Keratinocyte (primary cell): ENCODE measurements around the gene FZR1. TPM values are rescaled to one million over a fixed set of nuclear protein-coding genes. Genes with fewer than 3 reads are reported as not detected.

Experiments
- DNase-seq: peaks from one replicate; pipeline ENCODE4 v3.0.0-alpha.2; 2011; ENCODE audit warnings: low read depth, missing footprints, low spot score
- FAIRE-seq: peaks from 2 replicates; lab custom pipeline; 2011; peaks lifted over from hg19 to GRCh38; lab: Jason Lieb, UNC
- H2AFZ ChIP-seq: 2 replicates; pipeline ENCODE4 v1.6.0; 2012; ENCODE audit warnings: low read length, control low read depth, inconsistent platforms; ENCODE audit not compliant: control insufficient read depth
- H3K27ac ChIP-seq: 2 replicates; pipeline ENCODE4 v1.5.1; 2011; ENCODE audit warnings: low read length; ENCODE audit not compliant: control insufficient read depth, insufficient read depth
- H3K27me3 ChIP-seq: 3 replicates; pipeline ENCODE4 v1.6.0; 2011; ENCODE audit warnings: low read length; ENCODE audit not compliant: control insufficient read depth, insufficient read depth; ENCODE audit errors: extremely low read depth
- H3K36me3 ChIP-seq, 2 experiments: 2 replicates in 1 of 2; 3 replicates in 1 of 2; pipeline ENCODE4 v1.5.1; 2011; ENCODE audit warnings: low read length in 2 of 2, mild to moderate bottlenecking in 1 of 2; ENCODE audit not compliant: control insufficient read depth in 2 of 2, insufficient read depth in 2 of 2; ENCODE audit errors: extremely low read depth in 1 of 2
- H3K4me1 ChIP-seq: 3 replicates; pipeline ENCODE4 v1.5.1; 2011; ENCODE audit warnings: low read length; ENCODE audit not compliant: control insufficient read depth, insufficient read depth; ENCODE audit errors: extremely low read depth
- H3K4me2 ChIP-seq: 3 replicates; pipeline ENCODE4 v1.6.0; 2011; ENCODE audit warnings: low read depth, low read length; ENCODE audit not compliant: control insufficient read depth, insufficient read depth; ENCODE audit errors: extremely low read depth
- H3K4me3 ChIP-seq, 3 experiments: fragments of 200-600 bp in 1 of 3; sonication (generic) in 1 of 3; 2 replicates in 2 of 3; 3 replicates in 1 of 3; pipeline ENCODE4 v1.5.1; 2011 to 2016; ENCODE audit warnings: low read length in 3 of 3, mild to moderate bottlenecking in 3 of 3, control low read depth in 2 of 3, inconsistent platforms in 1 of 3, low read depth in 1 of 3, mixed read lengths in 1 of 3, mixed run types in 1 of 3, moderate library complexity in 1 of 3; ENCODE audit not compliant: control insufficient read depth in 2 of 3, insufficient read depth in 2 of 3; ENCODE audit errors: extremely low read depth in 1 of 3
- H3K79me2 ChIP-seq: 2 replicates; pipeline ENCODE4 v1.6.0; 2012; ENCODE audit warnings: low read length; ENCODE audit not compliant: control insufficient read depth, insufficient read depth
- H3K9ac ChIP-seq: 3 replicates; pipeline ENCODE4 v1.6.0; 2011; ENCODE audit warnings: low read length; ENCODE audit not compliant: control insufficient read depth, insufficient read depth; ENCODE audit errors: extremely low read depth
- H3K9me1 ChIP-seq: 3 replicates; pipeline ENCODE4 v1.6.0; 2011; ENCODE audit warnings: low read length; ENCODE audit not compliant: control insufficient read depth, insufficient read depth; ENCODE audit errors: extremely low read depth
- H3K9me3 ChIP-seq: 2 replicates; pipeline ENCODE4 v1.5.1; 2012; ENCODE audit warnings: low read depth, low read length; ENCODE audit not compliant: control insufficient read depth
- H4K20me1 ChIP-seq: 3 replicates; pipeline ENCODE4 v1.6.0; 2011; ENCODE audit warnings: low read length; ENCODE audit not compliant: control insufficient read depth, insufficient read depth; ENCODE audit errors: extremely low read depth
- EZH2 ChIP-seq: IDR thresholded peaks from one replicate; pipeline ENCODE4 v1.6.1; 2012; ENCODE audit warnings: inconsistent platforms, mild to moderate bottlenecking, low read length, moderate library complexity
- dilution Hi-C: fragments of 300-500 bp; cut with MboI; formaldehyde crosslinking; loops from one replicate; pipeline ENCODE4 v1.7.0; 2020; ENCODE audit warnings: low sequenced_read_pairs; ENCODE audit not compliant: extremely low pct_ligation_motif_present
- polyA plus RNA-seq, 5 experiments: library from polyadenylated mRNA; depleted of rRNA in 3 of 5; stranded (reverse) in 3 of 5; stranded (forward) in 1 of 5; unstranded in 1 of 5; fragments of >200 nt; gene quantifications; 1 replicate in 1 of 5; 2 replicates in 3 of 5; 3 replicates in 1 of 5; pipeline versions ENCODE4 v1.2.1 to v1.2.3, GENCODE V29; 2011 to 2012; ENCODE audit warnings: missing spikeins in 2 of 5, low read depth in 1 of 5, low replicate concordance in 1 of 5
- TF ChIP-seq, protein P1 (sequence below), 3 experiments: IDR thresholded peaks in 1 of 3; conservative IDR thresholded peaks in 1 of 3; optimal IDR thresholded peaks in 1 of 3; 2 replicates in 2 of 3; 3 replicates in 1 of 3; pipeline versions ENCODE3 to v1.5.1; 2011; ENCODE audit warnings: low read length in 3 of 3, mild to moderate bottlenecking in 3 of 3, moderate library complexity in 2 of 3, control low read depth in 1 of 3, inconsistent platforms in 1 of 3; ENCODE audit not compliant: insufficient read depth in 2 of 3; ENCODE audit errors: extremely low read depth in 1 of 3

The FZR1 gene
- polyA plus RNA-seq, 1 donor (not counting 4 experiments of a cell fraction or from before 2014, with no cell fraction given): 23.3 TPM

DNA sequence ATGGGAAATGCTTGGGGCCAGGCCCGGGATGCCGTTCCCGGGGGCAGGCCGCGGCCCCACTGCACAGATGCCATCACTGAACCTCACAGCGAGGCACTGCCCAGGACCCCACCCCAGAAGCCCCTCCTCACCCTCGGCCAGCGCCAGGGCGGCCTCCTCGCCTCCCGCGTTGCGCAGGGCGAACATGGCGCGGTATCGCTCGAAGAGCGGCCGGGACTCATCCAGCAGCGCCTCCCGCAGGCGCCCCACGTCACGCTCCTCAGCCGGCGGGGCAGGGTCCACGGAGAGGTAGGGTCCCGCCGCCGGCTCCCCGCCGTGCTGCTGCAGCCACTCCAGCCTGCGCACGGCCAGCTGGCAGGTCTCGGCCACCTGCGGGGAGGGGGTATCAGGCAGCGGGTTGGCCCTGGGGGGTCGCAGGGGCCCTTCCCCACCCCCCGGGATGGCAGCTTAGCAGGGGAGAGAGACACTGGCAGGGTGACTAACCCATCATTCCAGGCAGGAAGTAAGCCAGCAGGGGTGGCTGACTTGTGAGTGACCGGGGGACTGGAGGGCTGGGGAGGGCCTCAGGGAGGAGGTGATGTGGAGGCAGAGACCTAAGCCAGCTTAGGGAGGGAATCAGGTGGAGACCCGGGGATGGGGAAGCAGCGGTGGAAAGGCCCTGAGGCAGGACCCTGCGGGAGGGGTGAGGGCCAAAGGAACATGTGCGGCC lies 13.8 kb upstream of the FZR1 start:
- Histone ChIP-seq H4K20me1 (peaks cover 2% of the 10 kb centered on the region), H3K36me3 (peaks cover 13 to 23% of the 10 kb centered on the region in 2 experiments), H3K27me3 (no peaks in the 10 kb centered on the region), H3K9ac (no peak overlapping the region), H3K9me3 (no peaks in the 10 kb centered on the region), H2AFZ (no peak overlapping the region), H3K27ac (no peak overlapping the region), H3K9me1 (peaks cover 2% of the 10 kb centered on the region), H3K79me2 (peaks cover 5% of the 10 kb centered on the region), H3K4me3 (no peak overlapping the region), H3K4me2 (no peak overlapping the region), H3K4me1 (no peaks in the 10 kb centered on the region)
- dilution Hi-C loops: no loop called here
- no peak for FAIRE-seq
- TF ChIP-seq, protein P1, sequence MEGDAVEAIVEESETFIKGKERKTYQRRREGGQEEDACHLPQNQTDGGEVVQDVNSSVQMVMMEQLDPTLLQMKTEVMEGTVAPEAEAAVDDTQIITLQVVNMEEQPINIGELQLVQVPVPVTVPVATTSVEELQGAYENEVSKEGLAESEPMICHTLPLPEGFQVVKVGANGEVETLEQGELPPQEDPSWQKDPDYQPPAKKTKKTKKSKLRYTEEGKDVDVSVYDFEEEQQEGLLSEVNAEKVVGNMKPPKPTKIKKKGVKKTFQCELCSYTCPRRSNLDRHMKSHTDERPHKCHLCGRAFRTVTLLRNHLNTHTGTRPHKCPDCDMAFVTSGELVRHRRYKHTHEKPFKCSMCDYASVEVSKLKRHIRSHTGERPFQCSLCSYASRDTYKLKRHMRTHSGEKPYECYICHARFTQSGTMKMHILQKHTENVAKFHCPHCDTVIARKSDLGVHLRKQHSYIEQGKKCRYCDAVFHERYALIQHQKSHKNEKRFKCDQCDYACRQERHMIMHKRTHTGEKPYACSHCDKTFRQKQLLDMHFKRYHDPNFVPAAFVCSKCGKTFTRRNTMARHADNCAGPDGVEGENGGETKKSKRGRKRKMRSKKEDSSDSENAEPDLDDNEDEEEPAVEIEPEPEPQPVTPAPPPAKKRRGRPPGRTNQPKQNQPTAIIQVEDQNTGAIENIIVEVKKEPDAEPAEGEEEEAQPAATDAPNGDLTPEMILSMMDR (optimal IDR thresholded peaks at IDR 0.05 in 1 of 3, IDR thresholded peaks at IDR 0.05 in 1 of 3, conservative IDR thresholded peaks at IDR 0.05 in 1 of 3; ENCODE audit: extremely low read depth in 1 of 3, insufficient read depth in 2 of 3, low read length in 3 of 3): no peak
- no peak for TF ChIP-seq EZH2
- no peak for DNase-seq

DNA sequence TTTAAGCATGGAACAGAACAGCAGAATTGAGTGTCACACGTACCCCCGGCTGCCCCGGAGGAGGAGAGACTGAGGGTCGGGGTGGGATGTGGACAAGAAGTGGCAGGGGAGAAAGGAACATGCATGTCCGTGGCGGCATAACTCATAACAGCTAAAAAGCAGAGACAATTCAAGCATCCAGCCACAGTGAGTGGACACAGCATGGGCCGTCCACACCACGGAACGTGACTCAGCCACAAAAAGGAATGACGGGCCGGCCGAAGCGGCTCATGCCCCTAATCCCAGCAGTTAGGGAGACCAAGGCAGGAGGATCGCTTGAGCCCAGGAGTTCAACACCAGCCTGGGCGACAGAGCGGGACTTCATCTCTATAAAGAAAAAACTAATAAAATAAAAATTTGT lies 13.2 kb upstream of the FZR1 start:
- H3K27ac ChIP-seq: no peak overlapping the region
- dilution Hi-C loops: no loop called here
- TF ChIP-seq EZH2: no peak
- TF ChIP-seq, protein P1 (optimal IDR thresholded peaks at IDR 0.05 in 1 of 3, IDR thresholded peaks at IDR 0.05 in 1 of 3, conservative IDR thresholded peaks at IDR 0.05 in 1 of 3; ENCODE audit: extremely low read depth in 1 of 3, insufficient read depth in 2 of 3, low read length in 3 of 3): no peak
- no peaks in the 10 kb centered on the region for H3K4me1 ChIP-seq
- DNase-seq: no peak
- H3K4me2 ChIP-seq: no peak overlapping the region
- peaks cover 9% of the 10 kb centered on the region for H3K79me2 ChIP-seq
- H3K36me3 ChIP-seq: peaks cover 13 to 27% of the 10 kb centered on the region in 2 experiments
- peaks cover 2% of the 10 kb centered on the region for H3K9me1 ChIP-seq
- H4K20me1 ChIP-seq: peaks cover 2% of the 10 kb centered on the region
- H3K4me3 ChIP-seq: no peak overlapping the region
- H2AFZ ChIP-seq: no peak overlapping the region
- FAIRE-seq: no peak
- no peaks in the 10 kb centered on the region for H3K27me3 ChIP-seq
- H3K9me3 ChIP-seq: no peaks in the 10 kb centered on the region
- H3K9ac ChIP-seq: no peak overlapping the region
